Stimulated activated naive CD8-positive, alpha-beta T cell treated with anti-CD3 and anti-CD28 coated beads, Interleukin-15, Interleukin-2, amounts not matched to agents 100 ng/mL and 50 ng/mL, for 24 hours (primary cell): ENCODE results near the gene ADD1.

Experiments used
- H3K27ac Mint-ChIP-seq: one replicate; pipeline ENCODE4 v1.8.0; 2021; ENCODE audit warnings: mild to moderate bottlenecking, mixed read lengths
- H3K27me3 Mint-ChIP-seq: one replicate; pipeline ENCODE4 v1.8.0; 2021; ENCODE audit warnings: mixed read lengths
- H3K36me3 Mint-ChIP-seq: one replicate; pipeline ENCODE4 v1.8.0; 2021; ENCODE audit warnings: low read depth, mixed read lengths
- H3K4me1 Mint-ChIP-seq: one replicate; pipeline ENCODE4 v1.8.0; 2021; ENCODE audit warnings: low read depth, mixed read lengths
- H3K4me3 Mint-ChIP-seq: one replicate; pipeline ENCODE4 v1.8.0; 2021; ENCODE audit warnings: mild to moderate bottlenecking, mixed read lengths
- H3K9me3 Mint-ChIP-seq: one replicate; pipeline ENCODE4 v1.8.0; 2021; ENCODE audit warnings: mixed read lengths

ADD1 gene

GRCh38 chr4:2887343-2887742 lies 43.7 kb downstream of the ADD1 start:
- Mint-ChIP-seq H3K27me3 (no peaks in the 10 kb centered on the region), H3K27ac (no peak overlapping the region), H3K9me3 (no peaks in the 10 kb centered on the region), H3K36me3 (peaks cover 40% of the 10 kb centered on the region), H3K4me1 (no peaks in the 10 kb centered on the region), H3K4me3 (no peak overlapping the region)

GRCh38 chr4:2888886-2889285 lies 45.2 kb downstream of the ADD1 start:
- peak overlapping the region; percentile 43 for H3K27ac Mint-ChIP-seq
- H3K27me3 Mint-ChIP-seq: no peaks in the 10 kb centered on the region
- no peaks in the 10 kb centered on the region for H3K4me1 Mint-ChIP-seq
- H3K36me3 Mint-ChIP-seq: peaks cover 39% of the 10 kb centered on the region
- H3K9me3 Mint-ChIP-seq: no peaks in the 10 kb centered on the region
- no peak overlapping the region for H3K4me3 Mint-ChIP-seq

GRCh38 chr4:2891294-2891693 lies 47.6 kb downstream of the ADD1 start:
- H3K4me1 Mint-ChIP-seq: no peaks in the 10 kb centered on the region
- peaks cover 39% of the 10 kb centered on the region for H3K36me3 Mint-ChIP-seq
- H3K27ac Mint-ChIP-seq: peak overlapping the region; percentile 53

GRCh38 chr4:2893772-2894171 lies 50.1 kb downstream of the ADD1 start:
- Mint-ChIP-seq H3K4me1 (no peaks in the 10 kb centered on the region), H3K27ac (no peak overlapping the region), H3K9me3 (no peaks in the 10 kb centered on the region), H3K27me3 (no peaks in the 10 kb centered on the region), H3K4me3 (no peak overlapping the region), H3K36me3 (peaks cover 41% of the 10 kb centered on the region)

More at GRCh38 chr4:2891294-2891693, 47.6 kb downstream of the ADD1 start:
- Mint-ChIP-seq H3K9me3 (no peaks in the 10 kb centered on the region), H3K27me3 (no peaks in the 10 kb centered on the region), H3K4me3 (no peak overlapping the region)

- no peaks in the 10 kb centered on the region for H3K9me3 Mint-ChIP-seq
- H3K36me3 Mint-ChIP-seq: peaks cover 55% of the 10 kb centered on the region
- H3K4me3 Mint-ChIP-seq: no peak overlapping the region
- H3K27me3 Mint-ChIP-seq: no peaks in the 10 kb centered on the region
- no peak overlapping the region for H3K27ac Mint-ChIP-seq
- H3K4me1 Mint-ChIP-seq: no peaks in the 10 kb centered on the region
These were observed 54.4 kb downstream of the ADD1 start for GRCh38 chr4:2898001-2898400.

GRCh38 chr4:2900741-2901140 lies 57.1 kb downstream of the ADD1 start:
- Mint-ChIP-seq H3K9me3 (no peaks in the 10 kb centered on the region), H3K36me3 (peaks cover 67% of the 10 kb centered on the region), H3K27ac (no peak overlapping the region), H3K4me1 (peaks cover 12% of the 10 kb centered on the region), H3K27me3 (no peaks in the 10 kb centered on the region), H3K4me3 (no peak overlapping the region)

- H3K4me1 Mint-ChIP-seq: peaks cover 17% of the 10 kb centered on the region
- H3K4me3 Mint-ChIP-seq: no peak overlapping the region
- no peaks in the 10 kb centered on the region for H3K27me3 Mint-ChIP-seq
- H3K27ac Mint-ChIP-seq: no peak overlapping the region
- no peaks in the 10 kb centered on the region for H3K9me3 Mint-ChIP-seq
- H3K36me3 Mint-ChIP-seq: peaks cover 66% of the 10 kb centered on the region
These were observed 57.5 kb downstream of the ADD1 start for GRCh38 chr4:2901186-2901585.

- H3K36me3 Mint-ChIP-seq: peaks cover 66% of the 10 kb centered on the region
- H3K27me3 Mint-ChIP-seq: no peaks in the 10 kb centered on the region
- no peak overlapping the region for H3K4me3 Mint-ChIP-seq
- no peaks in the 10 kb centered on the region for H3K9me3 Mint-ChIP-seq
- H3K4me1 Mint-ChIP-seq: peaks cover 26% of the 10 kb centered on the region
- H3K27ac Mint-ChIP-seq: peak overlapping the region; percentile 45
These were observed 58.5 kb downstream of the ADD1 start for GRCh38 chr4:2902126-2902525.

GRCh38 chr4:2905544-2905943 lies 61.9 kb downstream of the ADD1 start:
- Mint-ChIP-seq H3K27ac (no peak overlapping the region), H3K4me3 (no peak overlapping the region), H3K4me1 (peaks cover 32% of the 10 kb centered on the region), H3K27me3 (no peaks in the 10 kb centered on the region), H3K9me3 (no peaks in the 10 kb centered on the region), H3K36me3 (peaks cover 78% of the 10 kb centered on the region)

- H3K9me3 Mint-ChIP-seq: no peaks in the 10 kb centered on the region
- H3K27ac Mint-ChIP-seq: peak overlapping the region; percentile 36
- no peaks in the 10 kb centered on the region for H3K27me3 Mint-ChIP-seq
- peak overlapping the region; percentile 26 for H3K4me3 Mint-ChIP-seq
- peaks cover 77% of the 10 kb centered on the region for H3K36me3 Mint-ChIP-seq
- peaks cover 32% of the 10 kb centered on the region for H3K4me1 Mint-ChIP-seq
These were observed 62.6 kb downstream of the ADD1 start for GRCh38 chr4:2906218-2906617.

- no peaks in the 10 kb centered on the region for H3K9me3 Mint-ChIP-seq
- H3K27ac Mint-ChIP-seq: no peak overlapping the region
- peaks cover 32% of the 10 kb centered on the region for H3K4me1 Mint-ChIP-seq
- no peaks in the 10 kb centered on the region for H3K27me3 Mint-ChIP-seq
- H3K4me3 Mint-ChIP-seq: no peak overlapping the region
- H3K36me3 Mint-ChIP-seq: peaks cover 72% of the 10 kb centered on the region
These were observed 63.6 kb downstream of the ADD1 start for GRCh38 chr4:2907226-2907625.

GRCh38 chr4:2907706-2908293 lies 64.2 kb downstream of the ADD1 start:
- Mint-ChIP-seq H3K27me3 (no peaks in the 10 kb centered on the region), H3K36me3 (peaks cover 72% of the 10 kb centered on the region), H3K27ac (no peak overlapping the region), H3K9me3 (no peaks in the 10 kb centered on the region), H3K4me1 (peaks cover 32% of the 10 kb centered on the region), H3K4me3 (no peak overlapping the region)

- peaks cover 66% of the 10 kb centered on the region for H3K36me3 Mint-ChIP-seq
- H3K9me3 Mint-ChIP-seq: no peaks in the 10 kb centered on the region
- no peak overlapping the region for H3K4me3 Mint-ChIP-seq
- peaks cover 32% of the 10 kb centered on the region for H3K4me1 Mint-ChIP-seq
- H3K27ac Mint-ChIP-seq: no peak overlapping the region
- H3K27me3 Mint-ChIP-seq: no peaks in the 10 kb centered on the region
These were observed 65.0 kb downstream of the ADD1 start for GRCh38 chr4:2908686-2909085.

- Mint-ChIP-seq H3K9me3 (no peaks in the 10 kb centered on the region), H3K4me1 (peaks cover 32% of the 10 kb centered on the region), H3K27ac (no peak overlapping the region), H3K27me3 (no peaks in the 10 kb centered on the region), H3K36me3 (peaks cover 59% of the 10 kb centered on the region), H3K4me3 (no peak overlapping the region)
These were observed 65.9 kb downstream of the ADD1 start for GRCh38 chr4:2909583-2909982.

GRCh38 chr4:2910409-2910808 lies 66.8 kb downstream of the ADD1 start:
- no peak overlapping the region for H3K4me3 Mint-ChIP-seq
- no peaks in the 10 kb centered on the region for H3K9me3 Mint-ChIP-seq
- no peaks in the 10 kb centered on the region for H3K27me3 Mint-ChIP-seq
- peak overlapping the region; percentile 58 for H3K27ac Mint-ChIP-seq
- peaks cover 34% of the 10 kb centered on the region for H3K4me1 Mint-ChIP-seq
- H3K36me3 Mint-ChIP-seq: peaks cover 55% of the 10 kb centered on the region

GRCh38 chr4:2911868-2912267 lies 68.2 kb downstream of the ADD1 start:
- Mint-ChIP-seq H3K27me3 (no peaks in the 10 kb centered on the region), H3K9me3 (no peaks in the 10 kb centered on the region), H3K36me3 (peaks cover 56% of the 10 kb centered on the region), H3K4me3 (no peak overlapping the region), H3K27ac (no peak overlapping the region), H3K4me1 (peaks cover 19% of the 10 kb centered on the region)
